AG04450 (cell line): ENCODE data around the gene AGRP. TPM values are rescaled to one million over a fixed set of nuclear protein-coding genes. Genes with fewer than 3 reads are reported as not detected.

Experiments
- CTCF ChIA-PET: fragments of 300-600, 350-600 bp; formaldehyde crosslinking; extraction: SDS; loops from one replicate; lab custom pipeline; 2022; ENCODE audit warnings: antibody characterized with exemption, inconsistent platforms; lab: Charles Lee
- POLR2A ChIA-PET: fragments of 350-600 bp; formaldehyde crosslinking; extraction: SDS; loops from one replicate; lab custom pipeline; 2021; ENCODE audit warnings: antibody characterized with exemption, inconsistent platforms; lab: Yijun Ruan, JAX
- DNase-seq: peaks from one replicate; pipeline ENCODE4 v3.0.0-alpha.2; 2011; ENCODE audit warnings: low read depth, low spot score
- H3K27ac ChIP-seq: one replicate; pipeline ENCODE4 v1.5.1; 2012; ENCODE audit warnings: low read depth, low read length, control low read depth
- H3K27me3 ChIP-seq: one replicate; pipeline ENCODE4 v1.6.0; 2012; ENCODE audit warnings: low read length; ENCODE audit not compliant: control insufficient read depth, insufficient read depth
- H3K4me3 ChIP-seq: 2 replicates; pipeline ENCODE4 v1.5.1; 2011; ENCODE audit warnings: mild to moderate bottlenecking, low read depth, low read length, control low read depth
- H3K9me3 ChIP-seq: 2 replicates; pipeline ENCODE4 v1.5.1; 2012; ENCODE audit warnings: low read length; ENCODE audit not compliant: control insufficient read depth, insufficient read depth
- polyA plus RNA-seq: library from polyadenylated mRNA; depleted of rRNA; stranded (reverse); fragments of >200 nt; gene quantifications from 2 replicates; pipeline ENCODE4 v1.2.3, GENCODE V29; 2011
- TF ChIP-seq, protein P1 (sequence below): IDR thresholded peaks from 2 replicates; pipeline ENCODE4 v1.5.1; 2011; ENCODE audit warnings: low read depth, low read length, control low read depth, inconsistent platforms

Gene AGRP
- polyA plus RNA-seq, 1 experiment: not detected

DNA sequence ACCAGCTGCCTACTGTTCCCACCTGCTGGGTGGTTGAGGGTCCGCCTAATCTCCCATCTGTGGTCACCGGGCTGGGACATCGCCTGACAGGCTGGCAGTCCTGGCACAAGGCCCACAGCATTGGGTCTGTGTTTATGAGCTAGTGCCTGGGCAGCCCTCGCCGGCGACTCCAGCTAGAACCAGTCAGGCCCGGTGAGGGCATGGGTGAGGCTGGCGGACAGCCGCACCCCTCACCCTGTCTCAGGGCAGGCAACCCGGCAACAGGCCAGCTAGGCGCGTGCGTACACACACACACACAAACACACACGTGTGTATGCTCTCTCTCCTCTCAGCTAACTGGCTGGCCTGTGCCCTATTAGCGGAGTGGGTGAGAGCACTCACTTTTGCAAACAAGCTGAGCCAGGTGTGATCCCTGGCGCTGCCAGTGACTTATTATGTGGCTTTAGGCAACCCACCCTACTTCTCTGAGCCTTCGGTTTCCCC is 42.0 kb downstream of the AGRP start:
- ChIA-PET POLR2A (interaction anchor here (0.6 to 1.1 kb wide), 4 partner anchors 8 to 1175 kb away, joined by 4 to 7 read pairs (median 4); no protein-coding TSS in a partner anchor), CTCF (interaction anchor here (0.5 to 5.1 kb wide), 3 partner anchors 14 to 181 kb away, joined by 3 to 29 read pairs (median 4); no protein-coding TSS in a partner anchor)
- TF ChIP-seq, protein P1, sequence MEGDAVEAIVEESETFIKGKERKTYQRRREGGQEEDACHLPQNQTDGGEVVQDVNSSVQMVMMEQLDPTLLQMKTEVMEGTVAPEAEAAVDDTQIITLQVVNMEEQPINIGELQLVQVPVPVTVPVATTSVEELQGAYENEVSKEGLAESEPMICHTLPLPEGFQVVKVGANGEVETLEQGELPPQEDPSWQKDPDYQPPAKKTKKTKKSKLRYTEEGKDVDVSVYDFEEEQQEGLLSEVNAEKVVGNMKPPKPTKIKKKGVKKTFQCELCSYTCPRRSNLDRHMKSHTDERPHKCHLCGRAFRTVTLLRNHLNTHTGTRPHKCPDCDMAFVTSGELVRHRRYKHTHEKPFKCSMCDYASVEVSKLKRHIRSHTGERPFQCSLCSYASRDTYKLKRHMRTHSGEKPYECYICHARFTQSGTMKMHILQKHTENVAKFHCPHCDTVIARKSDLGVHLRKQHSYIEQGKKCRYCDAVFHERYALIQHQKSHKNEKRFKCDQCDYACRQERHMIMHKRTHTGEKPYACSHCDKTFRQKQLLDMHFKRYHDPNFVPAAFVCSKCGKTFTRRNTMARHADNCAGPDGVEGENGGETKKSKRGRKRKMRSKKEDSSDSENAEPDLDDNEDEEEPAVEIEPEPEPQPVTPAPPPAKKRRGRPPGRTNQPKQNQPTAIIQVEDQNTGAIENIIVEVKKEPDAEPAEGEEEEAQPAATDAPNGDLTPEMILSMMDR: no peak
- DNase-seq: no peak
- Histone ChIP-seq H3K27me3 (no peaks in the 10 kb centered on the region), H3K27ac (no peak overlapping the region), H3K9me3 (no peaks in the 10 kb centered on the region; the same call in 1 of the 2 replicates), H3K4me3 (no peak overlapping the region)

DNA sequence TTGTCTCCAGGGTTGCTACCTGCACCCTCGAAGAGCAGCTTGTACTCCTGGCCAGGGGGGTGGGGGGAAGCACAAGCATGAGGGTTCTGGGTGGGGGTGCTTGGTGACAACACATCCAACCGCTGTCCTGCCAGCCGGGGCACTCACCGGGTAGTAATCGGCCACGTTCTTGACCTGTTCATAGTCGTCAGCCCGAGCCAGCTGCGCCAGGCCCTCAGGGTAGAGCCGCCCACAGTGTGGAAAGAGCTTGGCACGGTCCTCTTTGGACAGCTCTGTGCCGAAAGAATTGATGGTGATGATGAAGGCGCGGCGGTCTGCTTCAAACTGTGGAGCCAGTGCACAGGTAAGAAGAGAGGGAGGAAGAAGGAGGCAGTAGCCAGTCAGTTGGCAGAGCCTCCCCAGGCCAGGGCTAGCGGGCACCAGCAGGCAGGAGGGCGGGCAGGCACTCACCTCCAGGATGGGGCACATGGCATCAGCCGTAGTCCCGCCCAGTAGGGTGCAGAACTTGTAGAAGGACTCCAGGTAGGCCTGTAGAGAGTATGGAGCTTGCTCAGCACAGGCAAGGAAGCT is 44.4 kb downstream of the AGRP start:
- no peaks in the 10 kb centered on the region for H3K27me3 ChIP-seq
- POLR2A ChIA-PET: no interaction called here
- no peak overlapping the region for H3K4me3 ChIP-seq
- no peak for DNase-seq
- no peaks in the 10 kb centered on the region; the same call in 1 of the 2 replicates for H3K9me3 ChIP-seq
- TF ChIP-seq, protein P1: no peak
- H3K27ac ChIP-seq: peak overlapping the region; percentile 31
- CTCF ChIA-PET: interaction anchor here (1.5 kb wide), 1 partner anchor 11 kb away, joined by 5 read pairs; no protein-coding TSS in a partner anchor

DNA sequence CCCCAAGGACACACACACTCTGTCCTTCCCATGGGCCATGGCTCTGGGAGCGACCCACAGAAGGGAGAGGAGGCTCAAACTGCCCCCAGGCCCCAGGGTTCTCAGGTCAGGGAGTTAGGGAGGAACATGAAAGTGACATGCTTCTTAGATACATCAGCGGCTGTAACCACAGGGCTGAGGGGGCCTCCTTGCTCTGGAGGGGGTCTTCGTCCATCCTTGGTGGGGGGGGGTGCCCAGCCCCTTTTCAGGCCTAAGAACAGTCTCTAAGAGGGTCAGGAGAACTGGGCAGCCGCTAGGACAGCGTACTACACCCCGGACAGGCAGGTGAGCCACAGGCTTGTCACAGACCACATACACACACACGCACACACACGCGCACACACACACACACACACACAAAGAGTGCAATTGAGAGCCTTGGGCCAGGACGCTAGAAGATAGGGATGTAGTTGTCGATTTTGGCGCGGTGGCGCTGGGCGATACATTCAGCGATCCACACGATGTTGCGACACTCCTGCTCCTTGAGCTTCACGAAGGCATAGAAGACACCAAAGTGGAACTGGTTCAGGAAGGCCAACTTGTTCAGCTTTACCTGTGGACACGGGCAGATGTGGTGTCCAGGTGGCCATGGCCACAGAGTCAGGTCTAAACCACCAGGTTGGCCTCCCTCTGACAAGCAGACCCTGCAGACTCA is 45.1 kb downstream of the AGRP start:
- Histone ChIP-seq H3K4me3 (no peak overlapping the region), H3K27ac (no peak overlapping the region), H3K27me3 (no peaks in the 10 kb centered on the region), H3K9me3 (no peaks in the 10 kb centered on the region; the same call in 1 of the 2 replicates)
- ChIA-PET CTCF (interaction anchor here (1.0 to 1.5 kb wide), 3 partner anchors 7 to 18 kb away, joined by 3 to 5 read pairs (median 3); no protein-coding TSS in a partner anchor), POLR2A (no interaction called here)
- TF ChIP-seq, protein P1: no peak
- DNase-seq: no peak

DNA sequence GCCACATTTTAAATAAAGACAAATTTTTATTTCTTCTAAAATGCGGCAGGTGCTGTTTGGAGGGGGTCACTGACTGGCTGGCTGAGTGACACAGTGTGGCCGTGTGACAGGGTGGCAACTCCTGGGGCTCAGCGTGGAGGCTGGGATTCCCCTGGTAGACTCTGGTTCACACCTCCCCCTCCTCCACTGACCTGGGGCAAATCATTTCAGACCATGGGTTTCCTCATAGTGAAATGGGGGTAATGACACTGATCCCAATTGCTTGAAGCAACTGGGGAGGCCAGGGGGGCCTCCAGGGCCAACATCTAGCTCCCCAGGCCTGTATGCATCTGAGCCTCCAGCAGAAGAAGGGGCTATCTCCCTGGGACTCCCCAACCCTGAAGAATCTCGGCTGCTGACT is 45.8 kb downstream of the AGRP start:
- Histone ChIP-seq H3K27me3 (no peaks in the 10 kb centered on the region), H3K9me3 (no peaks in the 10 kb centered on the region; the same call in 1 of the 2 replicates), H3K4me3 (no peak overlapping the region), H3K27ac (no peak overlapping the region)
- DNase-seq: no peak
- TF ChIP-seq, protein P1: no peak
- POLR2A ChIA-PET: no interaction called here
- CTCF ChIA-PET: interaction anchor here (1.0 to 1.5 kb wide), 3 partner anchors 8 to 17 kb away, joined by 3 to 5 read pairs (median 3); no protein-coding TSS in a partner anchor
